A673 (cell line): ENCODE measurements around the gene MAP3K13. TPM values are rescaled to one million over a fixed set of nuclear protein-coding genes. Genes with fewer than 3 reads are reported as not detected.

Experiments
- BruUV-seq: library from RNA; stranded (reverse); fragments of 400-500 nt; replicated peaks from 2 replicates; lab custom pipeline; 2021; lab: Mats Ljungman, UMichigan
- CTCF ChIA-PET: fragments of 300-600 bp; sonication (Branson Sonifier 250); formaldehyde crosslinking; loops from one replicate; lab custom pipeline; 2022; ENCODE audit warnings: antibody characterized with exemption; lab: Charles Lee
- POLR2A ChIA-PET: fragments of 300-600 bp; sonication (Branson Sonifier 250); formaldehyde crosslinking; loops from one replicate; lab custom pipeline; 2022; ENCODE audit warnings: antibody characterized with exemption; ENCODE audit not compliant: low non-redundant PET; lab: Charles Lee
- DNase-seq: peaks from one replicate; pipeline ENCODE4 v3.0.0-alpha.2; 2015; ENCODE audit warnings: low spot score
- H3K27ac ChIP-seq: fragments of 200-600 bp; sonication (generic); 2 replicates; pipeline ENCODE4 v1.5.1; 2016; ENCODE audit warnings: mixed run types, low read depth, mild to moderate bottlenecking, mixed read lengths, antibody characterized with exemption, low read length; ENCODE audit not compliant: poor library complexity, severe bottlenecking
- H3K27me3 ChIP-seq: fragments of 200-600 bp; sonication (generic); replicated peaks from 2 replicates; pipeline ENCODE4 v1.6.1; 2017; ENCODE audit warnings: mixed run types, low read depth, mild to moderate bottlenecking, mixed read lengths, antibody characterized with exemption, low read length; ENCODE audit not compliant: insufficient read depth, poor library complexity
- H3K36me3 ChIP-seq: fragments of 200-600 bp; sonication (generic); 2 replicates; pipeline ENCODE4 v1.6.1; 2016; ENCODE audit warnings: mixed run types, mild to moderate bottlenecking, mixed read lengths, antibody characterized with exemption, low read length; ENCODE audit not compliant: insufficient read depth, poor library complexity, severe bottlenecking
- H3K4me1 ChIP-seq: fragments of 200-600 bp; sonication (generic); 2 replicates; pipeline ENCODE4 v1.6.1; 2017; ENCODE audit warnings: mixed run types, mild to moderate bottlenecking, mixed read lengths, antibody characterized with exemption, low read length; ENCODE audit not compliant: insufficient read depth, poor library complexity, severe bottlenecking
- H3K4me3 ChIP-seq: fragments of 200-600 bp; sonication (generic); 2 replicates; pipeline ENCODE4 v1.5.1; 2016; ENCODE audit warnings: low read depth, mixed run types, mild to moderate bottlenecking, mixed read lengths, low read length; ENCODE audit not compliant: poor library complexity, severe bottlenecking
- H3K9me3 ChIP-seq: fragments of 200-600 bp; sonication (generic); 2 replicates; pipeline ENCODE4 v1.6.1; 2016; ENCODE audit warnings: mixed run types, low read depth, mild to moderate bottlenecking, mixed read lengths, antibody characterized with exemption, low read length; ENCODE audit not compliant: poor library complexity, severe bottlenecking
- EZH2 ChIP-seq: fragments of 200-600 bp; sonication (generic); IDR thresholded peaks from 2 replicates; pipeline ENCODE4 v1.6.1; 2017; ENCODE audit warnings: borderline replicate concordance, low read depth, mild to moderate bottlenecking, mixed read lengths, antibody characterized with exemption, low read length; ENCODE audit not compliant: poor library complexity, severe bottlenecking
- intact Hi-C: fragments of 100-400 bp; cut with micrococcal nuclease; formaldehyde crosslinking; loops from one replicate; pipeline ENCODE4 v1.10.0; 2022; ENCODE audit not compliant: unreplicated experiment
- total RNA-seq: library from RNA; stranded (reverse); gene quantifications from 2 replicates; pipeline ENCODE4 v1.2.3, GENCODE V29; 2021
- TF ChIP-seq, protein P1 (sequence below): fragments of 300-800, 200-600 bp; sonication (generic); conservative IDR thresholded peaks from 2 replicates; pipeline ENCODE4 v1.5.1; 2017; ENCODE audit warnings: low read depth, mild to moderate bottlenecking, antibody characterized with exemption, low read length, moderate library complexity, mixed read lengths

The MAP3K13 gene
- total RNA-seq, 1 experiment from 2014 or later = 26.8 TPM

DNA sequence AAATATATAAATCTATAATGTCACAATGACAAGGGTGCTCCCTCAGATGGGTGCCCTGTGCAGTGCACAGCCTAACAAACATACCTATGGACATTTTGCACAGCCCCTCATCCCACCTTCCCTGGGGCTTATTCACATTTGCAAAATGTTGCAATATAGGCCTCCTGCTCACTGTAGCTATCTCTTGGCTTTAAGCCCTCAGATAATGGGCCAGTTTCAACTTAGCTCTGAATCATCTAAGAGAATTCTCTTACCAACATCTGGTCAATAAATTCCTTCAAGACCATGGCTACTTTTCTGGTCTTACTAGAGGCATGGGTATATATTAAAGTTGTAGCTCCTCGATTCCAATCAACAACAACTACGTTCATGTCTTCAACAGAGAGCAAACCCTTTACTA is 171.6 kb downstream of the MAP3K13 start:
- Histone ChIP-seq H3K9me3 (no peaks in the 10 kb centered on the region), H3K4me3 (no peak overlapping the region), H3K27ac (no peak overlapping the region), H3K4me1 (peaks cover 14% of the 10 kb centered on the region), H3K36me3 (no peaks in the 10 kb centered on the region), H3K27me3 (no peaks in the 10 kb centered on the region)
- intact Hi-C loops = no loop called here
- no peak for TF ChIP-seq EZH2
- TF ChIP-seq, protein P1, sequence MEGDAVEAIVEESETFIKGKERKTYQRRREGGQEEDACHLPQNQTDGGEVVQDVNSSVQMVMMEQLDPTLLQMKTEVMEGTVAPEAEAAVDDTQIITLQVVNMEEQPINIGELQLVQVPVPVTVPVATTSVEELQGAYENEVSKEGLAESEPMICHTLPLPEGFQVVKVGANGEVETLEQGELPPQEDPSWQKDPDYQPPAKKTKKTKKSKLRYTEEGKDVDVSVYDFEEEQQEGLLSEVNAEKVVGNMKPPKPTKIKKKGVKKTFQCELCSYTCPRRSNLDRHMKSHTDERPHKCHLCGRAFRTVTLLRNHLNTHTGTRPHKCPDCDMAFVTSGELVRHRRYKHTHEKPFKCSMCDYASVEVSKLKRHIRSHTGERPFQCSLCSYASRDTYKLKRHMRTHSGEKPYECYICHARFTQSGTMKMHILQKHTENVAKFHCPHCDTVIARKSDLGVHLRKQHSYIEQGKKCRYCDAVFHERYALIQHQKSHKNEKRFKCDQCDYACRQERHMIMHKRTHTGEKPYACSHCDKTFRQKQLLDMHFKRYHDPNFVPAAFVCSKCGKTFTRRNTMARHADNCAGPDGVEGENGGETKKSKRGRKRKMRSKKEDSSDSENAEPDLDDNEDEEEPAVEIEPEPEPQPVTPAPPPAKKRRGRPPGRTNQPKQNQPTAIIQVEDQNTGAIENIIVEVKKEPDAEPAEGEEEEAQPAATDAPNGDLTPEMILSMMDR = no peak
- POLR2A ChIA-PET = interaction anchor here (1.0 kb wide), 1 partner anchor 123 kb away, joined by 3 read pairs; no protein-coding TSS in a partner anchor
- no TSS peak for BruUV-seq
- no peak for DNase-seq
- CTCF ChIA-PET = interaction anchor here (0.7 kb wide), 1 partner anchor 132 kb away, joined by 3 read pairs; no protein-coding TSS in a partner anchor

- H3K27me3 ChIP-seq = no peaks in the 10 kb centered on the region
- H3K9me3 ChIP-seq = no peaks in the 10 kb centered on the region
- peaks cover 14% of the 10 kb centered on the region for H3K4me1 ChIP-seq
- H3K27ac ChIP-seq = peak overlapping the region; percentile 89
- ChIA-PET CTCF (no interaction called here), POLR2A (no interaction called here)
- no TSS peak for BruUV-seq
- TF ChIP-seq EZH2 = no peak
- TF ChIP-seq, protein P1 = no peak
- H3K36me3 ChIP-seq = no peaks in the 10 kb centered on the region
- H3K4me3 ChIP-seq = peak overlapping the region; percentile 17
- intact Hi-C loops = no loop called here
- DNase-seq = peak; percentile 99
Measured at GRCh38 chr3:185537369-185537970, 174.5 kb downstream of the MAP3K13 start.

Other genes starting within 250 kb of the MAP3K13 start
- 0.22 and 0.26 TPM in 2 replicates for gene C3orf70, start 210.1 kb upstream of the MAP3K13 start, total RNA-seq
- 3.9 TPM in 2 replicates for gene EHHADH, start 109.1 kb upstream of the MAP3K13 start, total RNA-seq
- gene TMEM41A, start 135.9 kb downstream of the MAP3K13 start, total RNA-seq = 27.7 and 29.9 TPM in 2 replicates
- gene LIPH, start 189.5 kb downstream of the MAP3K13 start, total RNA-seq = 6.2 and 12.1 TPM in 2 replicates
- 43.4 and 48.3 TPM in 2 replicates for gene SENP2, start 223.2 kb downstream of the MAP3K13 start, total RNA-seq